Endothelial cell of umbilical vein (primary cell): ENCODE measurements around the gene LTBP1. TPM values are rescaled to one million over a fixed set of nuclear protein-coding genes. Genes with fewer than 3 reads are reported as not detected.

ENCODE experiments used
- BruUV-seq: library from RNA; stranded (reverse); fragments of 400-500 nt; replicated peaks from 2 replicates; lab custom pipeline; 2021; lab: Mats Ljungman, UMichigan
- CTCF ChIA-PET: fragments of 300-600, 350-600 bp; sonication (Branson Sonifier 250); formaldehyde crosslinking; loops from one replicate; lab custom pipeline; 2021; ENCODE audit warnings: antibody characterized with exemption, inconsistent platforms; lab: Charles Lee
- POLR2A ChIA-PET: fragments of 300-600, 350-600 bp; sonication (Branson Sonifier 250); formaldehyde crosslinking; loops from one replicate; lab custom pipeline; 2021; ENCODE audit warnings: antibody characterized with exemption, inconsistent platforms; lab: Charles Lee
- DNase-seq: peaks from one replicate; pipeline ENCODE4 v3.0.0-alpha.2; 2011; ENCODE audit warnings: low read depth, low spot score
- FAIRE-seq: peaks from 2 replicates; lab custom pipeline; 2011; peaks lifted over from hg19 to GRCh38; lab: Jason Lieb, UNC
- H2AFZ ChIP-seq: 2 replicates; pipeline ENCODE4 v1.6.0; 2012; ENCODE audit warnings: low read depth, low read length, control low read depth, inconsistent platforms
- H3K27ac ChIP-seq: 2 replicates; pipeline ENCODE4 v1.5.1; 2011; ENCODE audit warnings: low read depth, mild to moderate bottlenecking, control low read depth, low read length, moderate library complexity; ENCODE audit not compliant: insufficient read depth
- H3K27me3 ChIP-seq, 2 experiments: 2 replicates each; pipeline versions ENCODE4 v1.6.0 to v1.6.1; 2011; ENCODE audit warnings: low read length in 2 of 2, mixed read lengths in 1 of 2; ENCODE audit not compliant: control insufficient read depth in 2 of 2, insufficient read depth in 2 of 2
- H3K36me3 ChIP-seq, 2 experiments: 2 replicates in 1 of 2; 3 replicates in 1 of 2; pipeline ENCODE4 v1.5.1; 2011; ENCODE audit warnings: low read length in 2 of 2, mild to moderate bottlenecking in 1 of 2, moderate library complexity in 1 of 2; ENCODE audit not compliant: control insufficient read depth in 2 of 2, insufficient read depth in 2 of 2; ENCODE audit errors: extremely low read depth in 1 of 2
- H3K4me1 ChIP-seq: 3 replicates; pipeline ENCODE4 v1.5.1; 2011; ENCODE audit warnings: mild to moderate bottlenecking, low read length; ENCODE audit not compliant: control insufficient read depth, insufficient read depth; ENCODE audit errors: extremely low read depth
- H3K4me2 ChIP-seq: 2 replicates; pipeline ENCODE4 v1.6.1; 2011; ENCODE audit warnings: low read length, control low read depth, mixed read lengths; ENCODE audit not compliant: insufficient read depth
- H3K4me3 ChIP-seq, 3 experiments: fragments of 200-600 bp in 1 of 3; sonication (generic), shearing (Covaris generic) in 1 of 3; replicated peaks in 1 of 3; 2 replicates each; pipeline ENCODE4 v1.5.1; 2011 to 2016; ENCODE audit warnings: control low read depth in 3 of 3, low read length in 3 of 3, mild to moderate bottlenecking in 2 of 3, inconsistent platforms in 1 of 3, low read depth in 1 of 3, moderate library complexity in 1 of 3; ENCODE audit not compliant: insufficient read depth in 1 of 3
- H3K79me2 ChIP-seq: 2 replicates; pipeline ENCODE4 v1.6.0; 2012; ENCODE audit warnings: low read length, inconsistent platforms; ENCODE audit not compliant: control insufficient read depth, insufficient read depth
- H3K9ac ChIP-seq: replicated peaks from 2 replicates; pipeline ENCODE3; 2011; ENCODE audit warnings: low read length, control low read depth; ENCODE audit not compliant: insufficient read depth; ENCODE audit errors: extremely low read depth
- H3K9me1 ChIP-seq: replicated peaks from 3 replicates; pipeline ENCODE4 v1.6.0; 2011; ENCODE audit warnings: mild to moderate bottlenecking, low read length; ENCODE audit not compliant: control insufficient read depth, insufficient read depth; ENCODE audit errors: extremely low read depth
- H3K9me3 ChIP-seq: replicated peaks from 2 replicates; pipeline ENCODE4 v1.5.1; 2012; ENCODE audit warnings: low read length, inconsistent platforms; ENCODE audit not compliant: control insufficient read depth, insufficient read depth
- H4K20me1 ChIP-seq: replicated peaks from 2 replicates; pipeline ENCODE3; 2011; ENCODE audit warnings: mild to moderate bottlenecking, low read length; ENCODE audit not compliant: control insufficient read depth, insufficient read depth; ENCODE audit errors: extremely low read depth
- EZH2 ChIP-seq: IDR thresholded peaks from 2 replicates; pipeline ENCODE4 v1.6.1; 2012; ENCODE audit warnings: borderline replicate concordance, low read depth, mild to moderate bottlenecking, moderate library complexity, low read length, inconsistent platforms; ENCODE audit not compliant: severe bottlenecking
- FOS ChIP-seq: IDR thresholded peaks from 2 replicates; pipeline ENCODE4 v1.6.1; 2011; ENCODE audit warnings: mild to moderate bottlenecking, low read length, moderate library complexity, borderline replicate concordance; ENCODE audit not compliant: insufficient read depth
- GATA2 ChIP-seq: IDR thresholded peaks from 2 replicates; pipeline ENCODE4 v1.7.0; 2011; ENCODE audit warnings: low read depth, mild to moderate bottlenecking, moderate library complexity, mixed read lengths, low read length; ENCODE audit not compliant: insufficient read length, insufficient read depth
- JUN ChIP-seq: IDR thresholded peaks from 2 replicates; pipeline ENCODE4 v1.6.1; 2011; ENCODE audit warnings: borderline replicate concordance, low read depth; ENCODE audit not compliant: insufficient read length, insufficient read depth
- MYC ChIP-seq: IDR thresholded peaks from one replicate; pipeline ENCODE4 v1.6.1; 2011; ENCODE audit warnings: mild to moderate bottlenecking, low read depth, low read length
- POLR2A ChIP-seq: IDR thresholded peaks from 2 replicates; pipeline ENCODE4 v1.6.1; 2012; ENCODE audit warnings: low read depth, mild to moderate bottlenecking, control low read depth, low read length
- POLR2AphosphoS5 ChIP-seq: IDR thresholded peaks from 2 replicates; pipeline ENCODE4 v1.6.1; 2012; ENCODE audit warnings: low read depth, mild to moderate bottlenecking, control low read depth, low read length, moderate library complexity; ENCODE audit not compliant: insufficient read depth
- dilution Hi-C: fragments of 300-500 bp; cut with MboI; formaldehyde crosslinking; loops from one replicate; pipeline ENCODE4 v1.15.0; 2019; ENCODE audit warnings: low sequenced_read_pairs; ENCODE audit not compliant: extremely low pct_ligation_motif_present
- intact Hi-C: fragments of 100-400 bp; cut with micrococcal nuclease; formaldehyde crosslinking; loops from one replicate; pipeline ENCODE4 v1.10.0; 2022
- polyA plus RNA-seq, 4 experiments: library from polyadenylated mRNA; depleted of rRNA in 3 of 4; stranded (reverse) in 3 of 4; unstranded in 1 of 4; fragments of >200 nt; gene quantifications; 2 replicates each; pipeline versions ENCODE4 v1.2.1 to v1.2.3, GENCODE V29; 2011 to 2012; ENCODE audit warnings: missing spikeins in 1 of 4
- total RNA-seq: library from RNA; stranded (reverse); gene quantifications from 2 replicates; pipeline ENCODE4 v1.2.3, GENCODE V29; 2021
- TF ChIP-seq, protein P1 (sequence below): IDR thresholded peaks from 2 replicates; pipeline ENCODE4 v1.6.1; 2011; ENCODE audit not compliant: insufficient read depth, insufficient read length
- TF ChIP-seq, protein P2 (sequence below), 2 donors: IDR thresholded peaks; 1 replicate in 1 of 2; 2 replicates in 1 of 2; pipeline ENCODE4 v1.5.1; 2011; ENCODE audit warnings: low read length in 2 of 2, mild to moderate bottlenecking in 2 of 2, moderate library complexity in 2 of 2, control low read depth in 1 of 2, inconsistent platforms in 1 of 2, low read depth in 1 of 2; ENCODE audit not compliant: insufficient read depth in 1 of 2; ENCODE audit errors: extremely low read depth in 1 of 2

Gene LTBP1
- total and polyA plus RNA-seq, 2 donors (not counting 3 experiments of a cell fraction or from before 2014, with no cell fraction given): 57.4 to 68.2 TPM

DNA sequence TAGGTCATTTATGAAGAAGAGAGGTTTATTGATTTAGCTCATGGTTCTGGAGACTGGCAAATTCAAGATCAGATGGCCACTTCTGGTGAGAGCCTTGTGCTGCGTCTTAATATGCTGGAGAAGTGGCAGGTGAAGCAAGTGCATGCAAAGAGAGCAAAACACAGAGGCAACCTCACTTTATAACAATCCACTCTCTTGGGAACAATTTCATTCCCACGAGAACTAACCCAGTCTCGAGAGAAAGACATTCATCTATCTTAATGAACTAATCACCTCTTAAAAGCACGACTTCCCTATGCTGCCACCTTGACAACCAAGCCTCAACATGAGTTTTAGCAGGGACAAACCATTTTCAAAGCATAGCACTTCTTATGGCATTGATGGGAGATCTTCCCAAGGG is 343.2 kb downstream of the LTBP1 start:
- no peak overlapping the region for H3K4me3 ChIP-seq
- TF ChIP-seq EZH2: no peak
- TF ChIP-seq, protein P1, sequence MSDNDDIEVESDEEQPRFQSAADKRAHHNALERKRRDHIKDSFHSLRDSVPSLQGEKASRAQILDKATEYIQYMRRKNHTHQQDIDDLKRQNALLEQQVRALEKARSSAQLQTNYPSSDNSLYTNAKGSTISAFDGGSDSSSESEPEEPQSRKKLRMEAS: no peak
- TF ChIP-seq, protein P2, sequence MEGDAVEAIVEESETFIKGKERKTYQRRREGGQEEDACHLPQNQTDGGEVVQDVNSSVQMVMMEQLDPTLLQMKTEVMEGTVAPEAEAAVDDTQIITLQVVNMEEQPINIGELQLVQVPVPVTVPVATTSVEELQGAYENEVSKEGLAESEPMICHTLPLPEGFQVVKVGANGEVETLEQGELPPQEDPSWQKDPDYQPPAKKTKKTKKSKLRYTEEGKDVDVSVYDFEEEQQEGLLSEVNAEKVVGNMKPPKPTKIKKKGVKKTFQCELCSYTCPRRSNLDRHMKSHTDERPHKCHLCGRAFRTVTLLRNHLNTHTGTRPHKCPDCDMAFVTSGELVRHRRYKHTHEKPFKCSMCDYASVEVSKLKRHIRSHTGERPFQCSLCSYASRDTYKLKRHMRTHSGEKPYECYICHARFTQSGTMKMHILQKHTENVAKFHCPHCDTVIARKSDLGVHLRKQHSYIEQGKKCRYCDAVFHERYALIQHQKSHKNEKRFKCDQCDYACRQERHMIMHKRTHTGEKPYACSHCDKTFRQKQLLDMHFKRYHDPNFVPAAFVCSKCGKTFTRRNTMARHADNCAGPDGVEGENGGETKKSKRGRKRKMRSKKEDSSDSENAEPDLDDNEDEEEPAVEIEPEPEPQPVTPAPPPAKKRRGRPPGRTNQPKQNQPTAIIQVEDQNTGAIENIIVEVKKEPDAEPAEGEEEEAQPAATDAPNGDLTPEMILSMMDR (IDR thresholded peaks at IDR 0.05; ENCODE audit: extremely low read depth in 1 of 2, insufficient read depth in 1 of 2, low read depth in 1 of 2, low read length in 2 of 2): no peak
- TF ChIP-seq FOS: no peak
- no peak for TF ChIP-seq GATA2
- no peak for TF ChIP-seq JUN
- no peak for TF ChIP-seq POLR2AphosphoS5
- TF ChIP-seq POLR2A: no peak
- no peak for TF ChIP-seq MYC
- CTCF ChIA-PET: no interaction called here
- H3K36me3 ChIP-seq: peaks cover 0 to 3% of the 10 kb centered on the region in 2 experiments
- no peak overlapping the region for H2AFZ ChIP-seq
- H3K9ac ChIP-seq: no peak overlapping the region
- no peaks in the 10 kb centered on the region for H3K9me1 ChIP-seq
- DNase-seq (peak; percentile 61), FAIRE-seq (no peak)
- dilution Hi-C loops (no loop called here), intact Hi-C loops (loop anchor here (2.0 to 5.0 kb wide), 2 partner anchors 77 to 147 kb away; no protein-coding TSS in a partner anchor)
- BruUV-seq: no TSS peak
- peak overlapping the region; percentile 92 for H3K27ac ChIP-seq
- H3K4me1 ChIP-seq: peaks cover 40% of the 10 kb centered on the region
- POLR2A ChIA-PET: no interaction called here
- H3K79me2 ChIP-seq: no peaks in the 10 kb centered on the region
- peak overlapping the region; percentile 6 for H3K4me2 ChIP-seq
- no peaks in the 10 kb centered on the region for H4K20me1 ChIP-seq
- no peaks in the 10 kb centered on the region for H3K27me3 ChIP-seq
- no peaks in the 10 kb centered on the region for H3K9me3 ChIP-seq
